ENCODE data around the gene CDKL2. TPM values are rescaled to one million over a fixed set of nuclear protein-coding genes. Genes with fewer than 3 reads are reported as not detected.
A peak's percentile ranks its signal among the peaks of the same experiment; 100 is the strongest.

Gene CDKL2
- total RNA-seq (1 to 10 TPM; 2.3 to 2.8 TPM), polyA plus RNA-seq (under 1 TPM in 1 of 2 donors, not detected in 1; 0.49 TPM)
- long read RNA-seq, donor 1, partial matches to known transcripts = 3 of 3 reads
- long read RNA-seq, donor 1, other reads (novel, unspliced or antisense) = 0 of 3 reads
- long read RNA-seq, donor 2 = 0 reads

DNA sequence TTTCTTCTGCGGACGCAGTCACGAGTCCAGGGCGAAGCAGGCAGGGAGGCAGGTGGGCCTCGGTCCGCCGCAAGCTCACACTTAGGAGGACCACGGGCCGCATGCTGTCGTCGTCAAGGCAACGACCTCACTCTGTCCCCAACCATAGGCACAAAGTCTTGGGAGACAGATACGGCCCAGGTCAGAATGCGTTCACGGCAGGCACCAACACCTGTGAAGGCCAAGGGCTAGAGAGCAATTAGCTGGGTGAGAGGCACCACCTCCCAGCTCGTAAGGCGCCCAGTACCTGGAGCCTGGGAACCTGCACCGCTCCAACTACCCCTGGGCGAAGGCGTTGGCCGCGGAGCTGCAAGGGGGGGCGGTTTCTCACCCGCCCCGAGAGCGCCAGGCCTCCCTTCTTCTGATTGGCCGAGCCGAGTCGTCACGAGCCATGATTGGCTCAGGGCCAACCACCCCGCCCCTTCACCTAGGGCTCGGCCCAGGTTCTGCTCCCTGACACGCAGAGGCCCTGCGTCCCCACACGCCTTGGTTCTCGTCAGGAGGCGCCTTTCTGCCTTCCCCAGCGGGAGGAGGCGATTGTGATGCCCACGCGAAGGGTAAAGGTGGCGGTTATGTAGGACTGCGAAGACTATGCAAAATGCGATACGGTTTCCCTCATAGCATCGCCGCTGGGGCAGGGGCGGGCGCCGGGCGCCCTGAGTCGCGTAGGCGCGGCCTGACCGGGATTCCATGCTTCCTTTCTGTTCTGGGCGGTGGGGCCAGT is at the start of gene CDKL2:
Gene CDKL2 (minus strand): TSS at position 355 of the 763 bp plus-strand sequence. CDS start 4,540 bp downstream, outside the sequence.
- 1% methylated on average over 57 of the region's 57 CpGs for WGBS, 2 donors

DNA sequence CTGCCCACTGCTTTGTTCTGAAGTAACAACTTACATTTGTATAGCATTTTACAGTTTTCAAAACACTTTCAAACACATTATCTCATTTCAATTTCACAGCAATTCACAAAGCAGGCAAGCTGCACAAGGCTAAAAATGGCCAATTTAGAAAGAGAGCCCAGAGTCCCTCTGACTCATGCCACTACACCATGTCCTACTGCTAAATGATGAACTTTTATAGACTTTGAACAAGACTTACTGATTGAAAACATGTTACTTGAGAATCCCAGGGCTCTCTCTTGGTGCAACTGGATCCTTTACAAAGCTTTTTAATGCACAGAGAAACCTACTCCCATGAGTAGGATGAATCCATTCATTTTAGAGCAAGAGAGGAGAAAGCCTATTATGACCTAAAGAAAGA is 48.6 kb upstream of the CDKL2 start:
- ATAC-seq (ENCODE audit: low FRiP score) (no peak), DNase-seq (no peak)
- no peaks in the 10 kb centered on the region for H3K36me3 ChIP-seq (ENCODE audit: control insufficient read depth in 1 of 2, insufficient read depth in 2 of 2, low read length in 1 of 2)
- no peaks in the 10 kb centered on the region for H3K27me3 ChIP-seq (ENCODE audit: control insufficient read depth in 1 of 2, insufficient read depth in 2 of 2, low read length in 1 of 2)
- H3K27ac ChIP-seq (ENCODE audit: low read depth in 1 of 2, low read length in 2 of 2) = no peak overlapping the region
- no peak overlapping the region for H3K4me3 ChIP-seq (ENCODE audit: low read length in 2 of 2)
- H3K4me1 ChIP-seq (ENCODE audit: control insufficient read depth in 1 of 2, insufficient read depth in 2 of 2, low read length in 2 of 2) = no peaks in the 10 kb centered on the region
- intact Hi-C loops (cut with DNase I) = no loop called here
- no peaks in the 10 kb centered on the region for H3K9me3 ChIP-seq (ENCODE audit: control insufficient read depth, low read length)

More for the DNA sequence above, at the start of gene CDKL2:
- H3K36me3 ChIP-seq (ENCODE audit: control insufficient read depth in 1 of 2, insufficient read depth in 2 of 2, low read length in 1 of 2) = no peaks in the 10 kb centered on the region
- H3K4me3 ChIP-seq (ENCODE audit: low read length in 2 of 2) = peak within 1 kb of the TSS; percentile 24 to 59
- no peak within 1 kb of the TSS for H3K27ac ChIP-seq (ENCODE audit: low read depth in 1 of 2, low read length in 2 of 2)
- no peaks in the 10 kb centered on the region for H3K27me3 ChIP-seq (ENCODE audit: control insufficient read depth in 1 of 2, insufficient read depth in 2 of 2, low read length in 1 of 2)
- peak; percentile 94 for ATAC-seq (ENCODE audit: low FRiP score)
- no peaks in the 10 kb centered on the region for H3K9me3 ChIP-seq (ENCODE audit: control insufficient read depth, low read length)
- peaks cover 0 to 2% of the 10 kb centered on the region in 2 donors for H3K4me1 ChIP-seq (ENCODE audit: control insufficient read depth in 1 of 2, insufficient read depth in 2 of 2, low read length in 2 of 2)
- DNase-seq = peak; percentile 89 to 95
- intact Hi-C loops (cut with DNase I) = loop anchor here in 1 of 2 donors (2.0 to 10.0 kb wide), 2 partner anchors 42 to 214 kb away; partner anchors contain the start of gene G3BP2

DNA sequence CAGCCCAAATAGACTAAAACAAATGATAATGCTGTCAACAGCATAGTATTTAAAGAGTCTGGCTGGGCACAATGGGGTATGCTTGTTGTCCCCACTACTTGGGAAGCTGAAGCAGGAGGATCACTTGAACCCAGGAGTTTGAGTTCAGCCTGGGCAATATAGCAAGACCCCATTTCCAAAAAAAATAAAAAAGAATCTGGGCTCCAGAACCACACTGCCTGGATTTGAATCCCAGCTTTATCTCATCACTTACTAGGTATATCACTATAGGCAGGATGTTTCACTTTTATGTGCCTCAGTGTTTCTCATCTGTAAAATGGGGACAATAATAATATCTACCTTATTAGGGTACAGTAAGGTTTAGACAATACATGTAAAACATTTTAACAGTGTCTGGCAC is 48.1 kb upstream of the CDKL2 start:
- intact Hi-C loops (cut with DNase I) = no loop called here
- no peaks in the 10 kb centered on the region for H3K36me3 ChIP-seq (ENCODE audit: control insufficient read depth in 1 of 2, insufficient read depth in 2 of 2, low read length in 1 of 2)
- H3K27me3 ChIP-seq (ENCODE audit: control insufficient read depth in 1 of 2, insufficient read depth in 2 of 2, low read length in 1 of 2) = no peaks in the 10 kb centered on the region
- no peaks in the 10 kb centered on the region for H3K9me3 ChIP-seq (ENCODE audit: control insufficient read depth, low read length)
- no peak for ATAC-seq (ENCODE audit: low FRiP score)
- H3K4me3 ChIP-seq (ENCODE audit: low read length in 2 of 2) = no peak overlapping the region
- no peak for DNase-seq
- H3K4me1 ChIP-seq (ENCODE audit: control insufficient read depth in 1 of 2, insufficient read depth in 2 of 2, low read length in 2 of 2) = no peaks in the 10 kb centered on the region
- no peak overlapping the region for H3K27ac ChIP-seq (ENCODE audit: low read depth in 1 of 2, low read length in 2 of 2)

DNA sequence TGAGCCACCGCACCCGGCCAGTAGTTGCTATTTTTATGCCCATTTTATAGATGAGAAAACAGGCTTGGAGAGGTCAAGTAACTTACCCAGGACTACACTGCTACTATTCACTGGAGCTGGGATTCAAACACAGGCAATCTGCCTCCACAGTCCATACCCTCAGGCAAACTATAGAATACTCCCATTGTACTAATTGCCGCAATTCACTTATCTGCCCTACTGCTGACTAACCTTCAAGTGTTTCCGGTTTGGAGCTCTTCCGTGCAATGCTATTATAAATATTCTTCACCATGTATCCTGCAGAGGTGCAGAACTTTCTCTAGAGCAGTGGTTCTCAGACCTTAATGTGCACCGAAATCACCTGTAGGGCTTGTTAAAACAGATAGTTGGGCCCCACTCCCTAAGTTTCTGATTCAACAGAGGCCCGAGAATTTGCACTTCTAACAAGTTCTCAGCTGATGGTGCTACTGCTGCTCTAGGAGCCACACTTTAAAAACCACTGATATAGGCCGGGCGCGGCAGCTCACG is 44.7 kb upstream of the CDKL2 start:
- H3K36me3 ChIP-seq (ENCODE audit: control insufficient read depth in 1 of 2, insufficient read depth in 2 of 2, low read length in 1 of 2) = no peaks in the 10 kb centered on the region
- WGBS, 2 donors = 94% methylated on average over 11 of the region's 11 CpGs

DNA sequence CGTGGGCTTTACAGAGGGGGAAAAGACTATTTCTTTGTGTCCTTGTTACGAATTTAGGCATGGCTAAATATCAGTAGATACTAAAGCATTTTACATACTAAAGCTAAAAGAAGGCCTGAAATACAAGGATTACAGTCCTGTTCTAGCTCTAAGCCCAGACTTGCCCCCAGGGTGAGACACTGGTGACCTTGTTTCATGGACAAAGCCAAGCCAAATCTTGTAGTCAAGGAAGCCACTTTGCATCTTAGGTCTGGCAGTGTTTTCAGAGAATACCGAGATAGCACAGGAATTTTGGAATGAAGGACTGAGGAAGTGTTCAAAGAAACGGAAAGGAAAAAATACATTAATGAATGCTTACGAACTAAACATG is 43.6 kb upstream of the CDKL2 start:
- peak overlapping the region; percentile 40 to 64 for H3K27ac ChIP-seq (ENCODE audit: low read depth in 1 of 2, low read length in 2 of 2)
- intact Hi-C loops (cut with DNase I) = loop anchor here (1.0 to 2.0 kb wide), 3 partner anchors 43 to 50 kb away; partner anchors contain the start of genes CDKL2 (in 1 of the 2) and USO1 (in 1 of the 2)
- peak overlapping the region; percentile 40 to 56 for H3K4me3 ChIP-seq (ENCODE audit: low read length in 2 of 2)
- no peak for DNase-seq
- H3K9me3 ChIP-seq (ENCODE audit: control insufficient read depth, low read length) = no peaks in the 10 kb centered on the region
- H3K27me3 ChIP-seq (ENCODE audit: control insufficient read depth in 1 of 2, insufficient read depth in 2 of 2, low read length in 1 of 2) = no peaks in the 10 kb centered on the region
- peaks cover 0 to 5% of the 10 kb centered on the region in 2 donors for H3K4me1 ChIP-seq (ENCODE audit: control insufficient read depth in 1 of 2, insufficient read depth in 2 of 2, low read length in 2 of 2)
- no peaks in the 10 kb centered on the region for H3K36me3 ChIP-seq (ENCODE audit: control insufficient read depth in 1 of 2, insufficient read depth in 2 of 2, low read length in 1 of 2)
- no peak for ATAC-seq (ENCODE audit: low FRiP score)
- 5 to 13% methylated on average over 5 of the region's 5 CpGs for WGBS, 2 donors

More for the DNA sequence above, 44.7 kb upstream of the CDKL2 start:
- Histone ChIP-seq H3K27me3 (ENCODE audit: control insufficient read depth in 1 of 2, insufficient read depth in 2 of 2, low read length in 1 of 2) (no peaks in the 10 kb centered on the region), H3K4me1 (ENCODE audit: control insufficient read depth in 1 of 2, insufficient read depth in 2 of 2, low read length in 2 of 2) (peaks cover 0 to 3% of the 10 kb centered on the region in 2 donors), H3K4me3 (ENCODE audit: low read length in 2 of 2) (no peak overlapping the region), H3K9me3 (ENCODE audit: control insufficient read depth, low read length) (no peaks in the 10 kb centered on the region), H3K27ac (ENCODE audit: low read depth in 1 of 2, low read length in 2 of 2) (no peak overlapping the region)
- no peak for ATAC-seq (ENCODE audit: low FRiP score)
- intact Hi-C loops (cut with DNase I) = no loop called here
- DNase-seq = no peak

DNA sequence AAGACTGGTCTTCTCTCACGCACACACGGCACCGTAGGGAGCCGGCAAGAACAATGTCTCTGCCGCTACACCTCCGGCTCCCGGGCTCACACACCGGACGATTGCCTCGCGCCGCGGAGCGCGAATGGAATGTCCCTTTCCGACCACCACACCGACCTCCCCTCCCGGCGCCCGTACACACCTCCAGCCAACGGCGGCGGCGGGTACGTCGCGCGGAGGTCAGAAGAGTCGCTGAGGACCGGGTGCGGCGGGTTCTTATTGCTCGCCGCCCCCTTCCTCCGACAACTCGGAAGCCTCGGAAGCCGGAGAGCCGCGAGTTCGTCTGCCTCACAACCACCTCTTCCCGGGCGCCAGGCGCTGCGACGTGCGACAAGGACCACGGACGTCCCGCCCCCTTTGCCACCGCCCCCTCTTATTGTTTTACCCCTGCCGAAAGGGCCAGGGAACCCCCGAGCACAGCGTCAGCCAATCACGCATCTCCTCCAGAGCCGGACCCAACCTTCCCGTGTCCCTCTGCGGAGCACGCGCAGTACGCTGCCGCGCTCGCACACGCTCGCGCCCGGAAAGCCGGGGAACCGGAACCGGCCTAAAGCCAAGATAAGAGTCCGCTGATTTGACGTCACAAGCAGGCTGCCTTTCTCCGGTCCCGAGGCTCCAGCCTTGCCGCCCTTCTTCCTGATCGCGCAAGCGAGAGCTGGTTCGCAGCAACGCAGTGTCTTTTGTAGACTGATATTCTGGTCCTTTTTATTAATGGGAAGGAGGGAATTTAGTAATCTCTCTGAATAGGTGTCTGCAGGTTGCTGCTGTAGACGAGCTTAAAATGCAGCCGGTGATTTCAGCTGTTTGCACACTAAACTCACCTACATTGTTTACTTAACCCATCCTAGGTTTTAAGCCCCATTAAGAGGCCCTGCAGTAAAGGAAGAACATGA is 43.0 kb upstream of the CDKL2 start, which contains the start of gene G3BP2:
Gene G3BP2 (minus strand): TSS at position 385 of the 932 bp plus-strand sequence. CDS start 11,386 bp downstream, outside the sequence.
- ATAC-seq (ENCODE audit: low FRiP score) = peak; percentile 99
- Histone ChIP-seq H3K27me3 (ENCODE audit: control insufficient read depth in 1 of 2, insufficient read depth in 2 of 2, low read length in 1 of 2) (no peaks in the 10 kb centered on the region), H3K36me3 (ENCODE audit: control insufficient read depth in 1 of 2, insufficient read depth in 2 of 2, low read length in 1 of 2) (no peaks in the 10 kb centered on the region), H3K9me3 (ENCODE audit: control insufficient read depth, low read length) (no peaks in the 10 kb centered on the region), H3K4me1 (ENCODE audit: control insufficient read depth in 1 of 2, insufficient read depth in 2 of 2, low read length in 2 of 2) (peaks cover 0 to 8% of the 10 kb centered on the region in 2 donors), H3K4me3 (ENCODE audit: low read length in 2 of 2) (peak within 1 kb of the TSS; percentile 63 to 82), H3K27ac (ENCODE audit: low read depth in 1 of 2, low read length in 2 of 2) (peak within 1 kb of the TSS; percentile 45 to 85)
- intact Hi-C loops (cut with DNase I) = loop anchor here (1.0 to 2.0 kb wide), 3 partner anchors 42 to 51 kb away; partner anchors contain the start of genes CDKL2 (in 1 of the 2) and USO1 (in 1 of the 2)
- DNase-seq = peak; percentile 99
- WGBS, 2 donors = 0 to 1% methylated on average over 73 to 83 of the region's 83 CpGs

DNA sequence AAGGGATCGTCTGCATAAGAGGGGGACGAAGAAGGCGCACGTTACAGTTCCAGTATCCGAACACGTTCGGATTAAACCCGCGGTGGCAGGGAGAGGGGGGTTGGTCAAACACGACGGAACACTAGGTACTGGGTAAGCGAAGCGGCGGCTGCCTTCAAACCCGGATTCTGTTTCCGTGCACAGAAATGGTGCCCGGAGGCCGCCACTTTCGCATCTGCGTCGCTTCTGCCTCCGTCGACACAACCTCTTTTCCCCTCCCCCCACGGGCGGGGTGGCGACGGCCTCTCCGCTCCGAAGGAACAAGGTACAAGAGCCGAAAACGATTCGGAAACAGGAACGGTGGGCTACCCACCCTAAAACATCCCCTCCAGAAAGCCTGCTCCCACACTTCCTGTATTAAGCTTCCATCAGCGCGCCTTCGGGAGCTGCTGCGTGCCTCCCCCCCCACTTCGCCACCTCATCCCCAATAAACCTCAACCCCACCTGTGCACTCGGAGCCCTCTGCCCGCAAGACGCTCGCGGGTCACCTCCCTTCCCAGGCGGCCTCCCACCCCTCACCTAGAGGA is 42.2 kb upstream of the CDKL2 start:
- DNase-seq = peak; percentile 83 to 91
- H3K36me3 ChIP-seq (ENCODE audit: control insufficient read depth in 1 of 2, insufficient read depth in 2 of 2, low read length in 1 of 2) = no peaks in the 10 kb centered on the region
- H3K4me1 ChIP-seq (ENCODE audit: control insufficient read depth in 1 of 2, insufficient read depth in 2 of 2, low read length in 2 of 2) = peaks cover 0 to 8% of the 10 kb centered on the region in 2 donors
- peak overlapping the region; percentile 63 to 82 for H3K4me3 ChIP-seq (ENCODE audit: low read length in 2 of 2)
- ATAC-seq (ENCODE audit: low FRiP score) = peak; percentile 68
- WGBS, 2 donors = 0 to 1% methylated on average over 44 of the region's 44 CpGs
- no peaks in the 10 kb centered on the region for H3K27me3 ChIP-seq (ENCODE audit: control insufficient read depth in 1 of 2, insufficient read depth in 2 of 2, low read length in 1 of 2)
- H3K9me3 ChIP-seq (ENCODE audit: control insufficient read depth, low read length) = no peaks in the 10 kb centered on the region
- intact Hi-C loops (cut with DNase I) = loop anchor here (1.0 to 2.0 kb wide), 3 partner anchors 42 to 52 kb away; partner anchors contain the start of genes CDKL2 (in 1 of the 2) and USO1 (in 1 of the 2)
- H3K27ac ChIP-seq (ENCODE audit: low read depth in 1 of 2, low read length in 2 of 2) = peak overlapping the region; percentile 45 to 85

Measured in aorta (tissue), 5 donors.